NOMO-1 (cell line): ENCODE measurements around the gene DDX55.
"Not testable (repeated sequence)": the region's sequence is repeated elsewhere in the genome, so short reads cannot be mapped to it uniquely, and the experiment has no call there.

Experiments used
- DNase-seq, 2 experiments: peaks; one replicate each; lab custom pipeline; 2025; ENCODE audit not compliant: unreplicated experiment in 2 of 2; lab: John Stamatoyannopoulos, UW

The DDX55 gene, protein sequence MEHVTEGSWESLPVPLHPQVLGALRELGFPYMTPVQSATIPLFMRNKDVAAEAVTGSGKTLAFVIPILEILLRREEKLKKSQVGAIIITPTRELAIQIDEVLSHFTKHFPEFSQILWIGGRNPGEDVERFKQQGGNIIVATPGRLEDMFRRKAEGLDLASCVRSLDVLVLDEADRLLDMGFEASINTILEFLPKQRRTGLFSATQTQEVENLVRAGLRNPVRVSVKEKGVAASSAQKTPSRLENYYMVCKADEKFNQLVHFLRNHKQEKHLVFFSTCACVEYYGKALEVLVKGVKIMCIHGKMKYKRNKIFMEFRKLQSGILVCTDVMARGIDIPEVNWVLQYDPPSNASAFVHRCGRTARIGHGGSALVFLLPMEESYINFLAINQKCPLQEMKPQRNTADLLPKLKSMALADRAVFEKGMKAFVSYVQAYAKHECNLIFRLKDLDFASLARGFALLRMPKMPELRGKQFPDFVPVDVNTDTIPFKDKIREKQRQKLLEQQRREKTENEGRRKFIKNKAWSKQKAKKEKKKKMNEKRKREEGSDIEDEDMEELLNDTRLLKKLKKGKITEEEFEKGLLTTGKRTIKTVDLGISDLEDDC

DNA sequence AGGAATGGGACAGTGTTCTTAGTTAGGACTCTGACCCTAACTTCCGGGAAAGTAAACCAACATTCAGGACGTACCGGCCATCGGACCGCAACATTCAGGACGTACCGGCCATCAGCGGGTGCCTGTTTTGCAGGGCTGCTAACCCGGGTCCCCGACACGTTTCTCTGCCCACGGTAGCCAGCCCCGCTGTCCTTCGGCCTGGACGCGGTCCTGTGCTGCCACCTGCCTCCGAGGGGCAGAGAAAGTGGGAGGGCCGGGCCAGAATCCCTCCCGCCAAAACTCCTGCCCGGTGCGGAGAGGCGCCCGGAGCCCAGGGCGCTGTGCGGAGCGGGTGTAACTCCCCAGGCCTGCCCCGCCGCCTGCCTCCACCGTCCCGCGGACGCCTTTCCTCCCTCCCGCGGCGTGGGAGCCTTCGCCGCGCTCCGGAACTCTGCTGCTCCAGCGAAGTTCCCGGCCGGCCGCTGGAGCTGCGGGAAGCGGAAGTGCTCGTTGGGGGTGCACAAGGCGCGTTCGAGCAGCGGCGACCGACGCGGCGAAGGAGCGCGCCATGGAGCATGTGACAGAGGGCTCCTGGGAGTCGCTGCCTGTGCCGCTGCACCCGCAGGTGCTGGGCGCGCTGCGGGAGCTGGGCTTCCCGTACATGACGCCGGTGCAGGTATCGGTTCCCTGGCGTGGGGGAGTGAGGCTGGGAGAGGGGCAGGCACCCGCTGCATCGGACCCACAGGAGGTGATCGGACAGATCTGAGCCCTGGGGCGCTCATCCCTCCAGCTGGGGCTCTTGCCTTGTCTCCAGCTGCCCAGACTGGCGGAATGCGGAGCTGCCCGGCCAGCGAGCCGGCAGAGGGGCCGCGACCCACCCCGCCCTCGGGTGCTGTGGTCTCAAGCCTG lies at the start of gene DDX55:
DDX55 (plus strand) TSS at position 498 of the 888 bp plus-strand sequence; CDS start at position 548, 50 bp downstream.
- DNase-seq: peak; percentile 71 to 89

DNA sequence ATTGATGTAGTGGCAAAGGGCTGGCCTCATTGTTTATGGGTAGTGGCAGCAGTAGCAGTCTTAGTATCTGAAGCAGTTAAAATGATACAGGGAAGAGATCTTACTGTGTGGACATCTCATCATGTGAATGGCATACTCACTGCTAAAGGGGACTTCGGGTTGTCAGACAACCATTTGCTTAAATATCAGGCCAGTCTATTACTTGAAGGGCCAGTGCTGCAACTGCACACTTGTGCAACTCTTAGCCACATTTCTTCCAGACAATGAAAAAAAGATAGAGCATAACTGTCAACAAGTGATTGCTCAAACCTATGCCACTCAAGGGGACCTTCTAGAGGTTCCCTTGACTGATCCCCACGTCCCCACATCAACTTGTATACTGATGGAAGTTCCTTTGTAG lies 47.8 kb upstream of the DDX55 start:
- peak; percentile 20 to 83 for DNase-seq

DNA sequence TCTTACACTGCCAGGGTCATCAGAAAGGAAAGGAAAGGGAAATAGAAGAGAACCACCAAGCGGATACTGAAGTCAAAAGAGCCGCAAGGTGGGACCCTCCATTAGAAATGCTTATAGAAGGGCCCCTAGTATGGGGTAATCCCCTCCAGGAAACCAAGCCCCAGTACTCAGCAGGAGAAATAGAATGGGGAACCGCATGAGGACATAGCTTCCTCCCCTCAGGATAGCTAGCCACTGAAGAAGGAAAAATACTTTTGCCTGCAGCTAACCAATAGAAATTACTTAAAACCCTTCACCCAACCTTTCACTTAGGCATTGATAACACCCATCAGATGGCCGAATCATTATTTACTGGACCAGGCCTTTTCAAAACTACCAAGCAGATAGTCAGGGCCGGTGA lies 47.1 kb upstream of the DDX55 start:
- not testable (repeated sequence) for DNase-seq

- DNase-seq: not testable (repeated sequence)
These were observed 43.4 kb upstream of the DDX55 start for GRCh38 chr12:123558487-123558886.

- no peak for DNase-seq
These were observed 42.4 kb upstream of the DDX55 start for GRCh38 chr12:123559468-123559867.

DNA sequence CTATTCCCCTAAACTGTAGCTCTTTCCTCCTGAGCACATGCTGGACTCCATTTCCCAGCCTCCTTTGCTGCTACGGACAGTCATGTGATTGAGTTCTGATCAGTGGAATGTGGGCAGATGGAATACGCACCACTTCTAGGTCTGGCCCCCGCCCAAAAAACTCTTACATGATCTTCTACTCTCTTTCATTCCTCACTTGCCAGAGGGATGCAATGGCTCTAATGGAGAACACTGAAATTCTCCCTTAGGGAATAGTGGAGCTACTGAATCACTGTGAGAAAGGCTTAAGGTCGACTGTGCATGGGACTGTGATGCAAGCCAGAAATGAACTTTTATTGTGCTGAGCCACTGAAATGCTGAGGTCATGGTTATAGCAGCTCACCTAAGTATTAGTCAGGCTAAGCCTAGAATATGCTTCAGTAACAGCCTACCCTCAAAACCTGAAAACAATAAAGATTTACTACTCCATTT lies 30.5 kb upstream of the DDX55 start:
- no peak for DNase-seq

DNA sequence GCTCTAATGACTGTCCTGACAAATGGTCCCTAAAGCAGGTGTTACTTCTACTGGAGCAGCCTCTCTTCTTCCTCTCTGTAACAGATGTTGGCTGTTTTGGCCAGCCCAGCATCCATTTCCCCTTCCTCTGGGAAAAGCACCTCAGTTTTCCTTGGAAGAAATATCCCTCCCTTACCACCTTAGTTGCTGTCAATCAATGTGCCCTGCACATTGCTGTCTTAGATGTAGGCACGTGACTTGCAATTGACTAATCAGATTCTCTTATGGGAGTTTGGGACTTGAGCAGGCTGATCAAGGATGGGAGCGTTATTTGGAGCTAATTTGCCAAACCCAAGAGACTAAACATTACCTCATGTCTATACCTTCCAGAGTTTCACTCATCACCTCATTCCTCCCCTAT lies 29.5 kb upstream of the DDX55 start:
- DNase-seq: no peak

- DNase-seq: no peak
These were observed 28.0 kb upstream of the DDX55 start for GRCh38 chr12:123573870-123574269.

- DNase-seq: no peak
These were observed 25.3 kb upstream of the DDX55 start for GRCh38 chr12:123576611-123577010.

GRCh38 chr12:123578243-123578642 lies 23.7 kb upstream of the DDX55 start:
- no peak for DNase-seq

GRCh38 chr12:123578829-123579228 lies 23.1 kb upstream of the DDX55 start:
- not testable (repeated sequence) for DNase-seq

DNA sequence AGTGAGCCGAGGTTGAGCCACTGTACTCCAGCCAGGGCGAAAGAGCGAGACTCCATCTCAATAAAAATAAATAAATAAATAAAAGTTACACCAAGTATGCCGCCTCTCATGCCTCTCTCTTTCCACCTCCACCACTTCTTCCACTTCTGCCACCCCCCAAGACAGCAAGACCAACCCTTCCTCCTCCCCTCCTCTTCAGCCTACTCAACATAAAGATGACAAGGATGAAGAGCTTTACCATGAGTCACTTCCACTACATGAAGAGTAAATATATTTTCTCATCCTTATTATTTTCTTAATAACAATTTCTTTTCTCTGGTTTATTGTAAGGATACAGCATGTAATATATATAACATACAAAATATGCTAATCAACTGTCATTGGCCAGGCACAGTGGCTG lies 21.1 kb upstream of the DDX55 start:
- no peak for DNase-seq

- DNase-seq: no peak
These were observed 10.0 kb upstream of the DDX55 start for GRCh38 chr12:123591702-123592481.

DNA sequence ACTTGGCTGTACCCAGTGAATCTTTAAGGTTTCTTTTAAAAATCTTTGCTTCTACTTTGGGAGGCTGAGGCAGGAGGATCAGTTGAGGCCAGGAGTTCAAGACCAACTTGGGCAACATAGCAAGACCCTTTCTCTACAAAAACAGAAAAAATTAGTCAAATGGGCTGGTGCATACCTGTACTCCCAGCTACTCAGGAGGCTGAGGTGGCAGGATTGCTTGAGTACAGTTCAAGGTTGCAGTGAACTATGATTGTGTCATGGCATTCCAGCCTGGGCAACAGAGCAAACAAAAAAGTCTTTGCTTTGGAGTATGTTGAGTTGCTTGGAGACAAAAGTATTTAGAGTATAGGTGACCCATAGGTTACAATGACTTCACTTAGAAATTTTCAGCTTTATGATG lies 6.2 kb upstream of the DDX55 start:
- no peak for DNase-seq

DNA sequence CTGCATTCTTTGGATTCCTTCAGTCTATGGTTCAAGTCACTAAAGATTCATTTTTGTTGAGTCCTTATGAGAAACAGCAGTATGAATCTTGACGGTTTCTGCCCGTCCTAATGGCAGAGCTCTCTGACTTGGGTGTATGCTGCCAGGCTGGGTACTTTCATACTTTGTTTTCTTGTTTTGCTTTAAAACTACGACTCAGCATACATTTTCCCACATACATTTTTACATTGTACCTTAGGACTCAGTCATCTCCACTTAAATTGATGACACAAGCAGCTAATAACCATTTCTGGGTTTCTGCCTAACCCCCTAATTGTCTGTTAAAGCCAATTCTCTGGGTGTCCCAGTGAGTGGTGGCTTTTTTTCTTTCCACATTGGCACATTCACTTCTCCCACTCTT lies 4.8 kb upstream of the DDX55 start:
- DNase-seq: no peak

GRCh38 chr12:123598522-123598921 lies 3.4 kb upstream of the DDX55 start:
- DNase-seq: no peak

GRCh38 chr12:123599310-123599709 lies 2.6 kb upstream of the DDX55 start:
- DNase-seq: no peak

- no peak for DNase-seq
These were observed 2.2 kb upstream of the DDX55 start for GRCh38 chr12:123599721-123600120.

DNA sequence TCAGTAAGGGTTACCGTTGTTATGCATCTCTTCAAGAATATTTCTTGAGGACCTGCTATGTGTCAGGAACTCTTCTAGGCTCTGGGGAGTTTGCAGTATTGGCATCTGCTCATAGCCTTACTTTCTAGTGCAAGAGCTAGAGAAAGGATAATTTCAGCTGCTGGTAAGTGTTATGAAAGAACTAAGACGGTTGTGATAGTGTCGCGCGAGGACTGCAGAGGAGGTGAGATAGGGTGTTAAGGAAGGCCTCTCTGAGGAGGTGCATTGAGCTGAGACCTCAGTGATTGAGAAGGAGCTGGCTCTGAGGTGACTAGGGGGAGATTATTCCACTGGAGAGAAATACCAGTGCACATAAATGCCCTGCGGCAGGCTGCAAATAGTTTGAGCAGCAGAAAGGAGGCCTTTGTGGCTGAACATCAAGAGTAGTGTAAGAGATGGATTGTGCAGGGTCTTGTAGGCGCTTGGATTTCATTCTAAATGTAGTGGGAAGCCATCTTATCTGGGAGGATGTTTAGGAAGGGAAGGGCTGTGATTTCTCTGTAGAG lies 824 bp downstream of the DDX55 start:
- peak; percentile 38 to 69 for DNase-seq

- DNase-seq: not testable (repeated sequence)
These were observed 1.6 kb downstream of the DDX55 start for GRCh38 chr12:123603495-123603894.
